ENCODE measurements around the gene MIOX.

MIOX gene

GRCh38 chr22:50525104-50525857, 38.6 kb downstream of the MIOX start, which contains the start of gene SCO2:
Gene SCO2 (minus strand): TSS chr22:50525598. CDS start chr22:50524411, 1,187 bp downstream.
- peak; percentile 97 for DNase-seq
- H3K27ac ChIP-seq: peak within 1 kb of the TSS; percentile 92
- H3K9me3 ChIP-seq (ENCODE audit: severe bottlenecking): no peaks in the 10 kb centered on the region
- peaks cover 43% of the 10 kb centered on the region for H3K36me3 ChIP-seq
- peak within 1 kb of the TSS; percentile 85 for H3K4me3 ChIP-seq (ENCODE audit: low read depth, low read length)
- no peaks in the 10 kb centered on the region for H3K27me3 ChIP-seq (ENCODE audit: insufficient read depth, low read depth, severe bottlenecking)
- TF ChIP-seq CTCF (IDR thresholded peaks at IDR 0.05; ENCODE audit: low read depth, low read length): peak; percentile 62

- no peaks in the 10 kb centered on the region for H3K27me3 ChIP-seq (ENCODE audit: insufficient read depth, low read depth, severe bottlenecking)
- peaks cover 39% of the 10 kb centered on the region for H3K36me3 ChIP-seq
- DNase-seq: no peak
- no peak for TF ChIP-seq CTCF (IDR thresholded peaks at IDR 0.05; ENCODE audit: low read depth, low read length)
- peak overlapping the region; percentile 85 for H3K4me3 ChIP-seq (ENCODE audit: low read depth, low read length)
- H3K9me3 ChIP-seq (ENCODE audit: severe bottlenecking): peaks cover 5% of the 10 kb centered on the region
- H3K27ac ChIP-seq: peak overlapping the region; percentile 92
Measured at GRCh38 chr22:50525858-50526107, 39.1 kb downstream of the MIOX start.

- DNase-seq: peak; percentile 87
- peaks cover 10% of the 10 kb centered on the region for H3K9me3 ChIP-seq (ENCODE audit: severe bottlenecking)
- peaks cover 35% of the 10 kb centered on the region for H3K36me3 ChIP-seq
- H3K27ac ChIP-seq: peak overlapping the region; percentile 92
- peak overlapping the region; percentile 85 for H3K4me3 ChIP-seq (ENCODE audit: low read depth, low read length)
- no peaks in the 10 kb centered on the region for H3K27me3 ChIP-seq (ENCODE audit: insufficient read depth, low read depth, severe bottlenecking)
- peak; percentile 73 for TF ChIP-seq CTCF (IDR thresholded peaks at IDR 0.05; ENCODE audit: low read depth, low read length)
Measured at GRCh38 chr22:50526108-50526833, 39.6 kb downstream of the MIOX start.

- DNase-seq: peak; percentile 84
- Histone ChIP-seq H3K36me3 (peaks cover 26% of the 10 kb centered on the region), H3K27ac (peak overlapping the region; percentile 92), H3K9me3 (ENCODE audit: severe bottlenecking) (peaks cover 11% of the 10 kb centered on the region), H3K4me3 (ENCODE audit: low read depth, low read length) (peak overlapping the region; percentile 85), H3K27me3 (ENCODE audit: insufficient read depth, low read depth, severe bottlenecking) (no peaks in the 10 kb centered on the region)
- TF ChIP-seq CTCF (IDR thresholded peaks at IDR 0.05; ENCODE audit: low read depth, low read length): no peak
Measured at GRCh38 chr22:50526834-50527801, 40.5 kb downstream of the MIOX start.

- Histone ChIP-seq H3K36me3 (peaks cover 16% of the 10 kb centered on the region), H3K27me3 (ENCODE audit: insufficient read depth, low read depth, severe bottlenecking) (no peaks in the 10 kb centered on the region), H3K27ac (no peak overlapping the region), H3K4me3 (ENCODE audit: low read depth, low read length) (no peak overlapping the region), H3K9me3 (ENCODE audit: severe bottlenecking) (peaks cover 11% of the 10 kb centered on the region)
- DNase-seq: no peak
- no peak for TF ChIP-seq CTCF (IDR thresholded peaks at IDR 0.05; ENCODE audit: low read depth, low read length)
Measured at GRCh38 chr22:50527921-50528681, 41.4 kb downstream of the MIOX start.
